Stimulated activated CD8-positive, alpha-beta memory T cell treated with anti-CD3 and anti-CD28 coated beads, Interleukin-12 subunit alpha, Interleukin-12 subunit beta, amount 100 ng/mL, for 4 hours (primary cell): ENCODE measurements around the gene SMCO2.

Experiments
- DNase-seq: peaks from one replicate; pipeline ENCODE4 v3.0.0-alpha.2; 2020; ENCODE audit warnings: low read depth

The SMCO2 gene

DNA sequence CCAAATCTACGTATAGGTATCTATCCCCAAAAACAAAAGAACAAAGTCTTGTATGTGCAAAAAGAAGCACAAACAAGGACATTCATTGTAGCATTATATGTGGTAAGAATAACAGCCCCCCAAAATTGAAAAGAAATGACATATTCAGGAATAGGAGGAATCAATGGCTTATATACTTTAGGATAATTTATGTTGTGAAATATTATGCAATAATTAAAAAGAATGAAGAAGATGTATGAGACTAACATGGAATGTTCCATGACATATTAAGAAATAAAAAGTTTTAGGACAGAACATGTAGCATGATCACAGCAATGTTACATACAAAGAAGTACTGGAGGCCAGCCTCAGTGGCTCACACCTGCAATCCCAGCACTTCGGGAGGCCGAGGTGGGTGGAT, 9.1 kb downstream of the SMCO2 start:
- no peak for DNase-seq

DNA sequence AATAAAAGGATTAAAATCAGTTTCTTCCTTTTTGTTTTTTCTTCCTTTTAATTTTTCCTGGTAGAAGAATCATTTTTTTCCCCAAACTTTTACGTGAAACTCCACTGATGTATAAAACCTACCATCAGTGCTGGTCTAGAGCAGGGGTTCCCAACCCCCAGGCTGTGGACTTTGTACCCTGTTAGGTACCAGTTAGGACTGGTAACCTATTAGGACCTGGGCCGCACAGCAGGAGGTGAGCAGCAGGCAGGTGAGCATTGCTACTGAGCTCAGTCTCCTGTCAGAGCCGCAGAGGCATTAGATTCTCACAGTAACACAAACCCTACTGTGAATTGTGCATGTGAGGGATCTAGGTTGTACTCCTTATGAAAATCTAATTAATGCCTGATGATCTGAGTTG, 10.1 kb downstream of the SMCO2 start:
- no peak for DNase-seq

GRCh38 chr12:27460471-27460978, 14.0 kb downstream of the SMCO2 start:
- DNase-seq = no peak

- no peak for DNase-seq
Measured at GRCh38 chr12:27462151-27462694, 15.7 kb downstream of the SMCO2 start.

DNA sequence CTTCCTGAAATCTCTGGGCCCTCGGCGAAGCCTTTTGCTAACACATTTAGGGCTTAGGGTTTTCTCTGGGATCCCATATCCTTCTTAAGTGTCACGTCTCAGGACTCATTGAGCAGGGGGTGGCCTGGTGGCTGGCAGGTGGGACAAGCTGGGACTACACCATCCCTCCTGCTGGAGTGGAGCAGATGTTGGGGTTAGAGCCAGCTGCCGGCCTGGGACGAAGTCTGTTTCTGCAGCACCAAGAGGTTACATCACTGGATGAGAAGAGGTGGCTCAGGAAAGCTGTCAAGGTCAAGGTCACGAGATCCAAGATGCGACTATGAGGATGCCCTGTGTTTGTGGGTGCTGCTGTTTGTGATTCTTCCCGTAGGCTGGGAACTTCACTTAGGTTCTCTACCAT, 16.3 kb downstream of the SMCO2 start:
- no peak for DNase-seq

DNA sequence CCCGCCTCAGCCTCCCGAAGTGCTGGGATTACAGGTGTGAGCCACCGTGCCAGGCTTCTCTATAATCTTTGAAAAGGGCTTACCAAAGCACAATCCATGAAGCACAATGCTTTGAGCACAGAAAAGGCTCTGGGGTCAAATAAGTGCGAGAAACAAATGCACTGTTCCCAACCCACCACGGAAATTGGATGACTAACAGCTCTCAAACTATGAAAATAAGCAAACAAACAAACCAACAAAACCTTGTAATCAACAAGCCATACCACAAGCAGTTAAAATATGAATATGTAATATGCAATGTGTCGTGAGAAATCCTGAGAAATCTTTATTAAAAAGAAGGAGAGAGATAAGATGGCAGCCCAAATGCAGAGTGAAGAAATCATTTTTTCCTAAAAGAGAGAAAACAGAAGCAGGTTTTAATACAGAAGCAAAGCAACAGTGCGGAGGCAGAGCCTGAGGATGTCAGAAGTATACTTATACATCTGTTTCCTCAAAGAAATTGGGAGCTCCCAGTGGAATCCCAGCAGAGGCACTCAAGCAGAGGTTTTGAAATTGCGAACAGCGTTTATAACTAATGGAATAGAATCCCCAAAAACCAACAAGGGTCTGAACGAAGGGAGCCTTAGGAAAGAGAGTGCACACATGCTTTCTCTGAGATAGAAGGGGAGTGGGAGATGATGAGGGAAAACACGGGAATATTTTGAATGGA, 17.1 kb downstream of the SMCO2 start:
- no peak for DNase-seq

- DNase-seq = no peak
Measured at GRCh38 chr12:27464220-27464554, 17.7 kb downstream of the SMCO2 start.

DNA sequence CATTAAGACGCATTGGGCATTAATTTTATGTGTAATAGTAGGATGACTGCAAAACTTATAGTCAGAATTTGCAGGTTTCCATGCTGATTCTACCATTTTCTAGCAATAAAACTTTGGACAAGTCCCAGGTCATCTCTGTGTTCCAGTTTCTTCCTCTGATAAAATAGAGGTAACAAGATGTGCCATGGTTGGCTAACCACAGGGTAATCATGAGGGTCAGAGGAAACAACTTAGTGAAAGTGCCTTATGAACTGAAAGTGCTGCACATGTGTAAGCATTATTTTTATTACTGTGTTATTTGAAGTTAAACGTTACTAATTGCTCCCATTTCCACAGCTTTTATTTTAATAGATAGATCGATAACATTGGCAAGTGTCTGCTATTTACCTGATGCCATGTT, 21.1 kb downstream of the SMCO2 start:
- DNase-seq = no peak

- DNase-seq = no peak
Measured at GRCh38 chr12:27468241-27468640, 21.7 kb downstream of the SMCO2 start.

GRCh38 chr12:27469176-27469736, 22.7 kb downstream of the SMCO2 start:
- no peak for DNase-seq

- no peak for DNase-seq
Measured at GRCh38 chr12:27472604-27473003, 26.1 kb downstream of the SMCO2 start.

DNA sequence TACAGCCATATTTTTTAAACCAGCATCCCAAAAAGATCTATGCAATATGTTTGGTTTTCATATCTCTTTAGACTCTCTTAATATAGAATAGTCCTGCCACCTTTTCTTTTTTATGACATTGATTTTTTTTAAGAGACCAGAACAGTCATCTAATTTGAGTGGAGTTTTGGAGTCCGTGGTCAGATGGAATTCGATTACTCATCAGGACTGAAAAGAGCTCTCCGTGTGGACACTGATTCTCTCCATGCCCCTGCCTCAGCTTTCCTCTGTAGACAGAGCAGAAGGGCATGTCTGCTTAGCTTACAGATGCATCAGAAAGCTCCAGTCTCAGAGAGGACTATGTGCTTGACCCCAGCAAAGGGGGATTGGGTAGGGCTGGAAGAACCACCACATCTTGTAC, 27.8 kb downstream of the SMCO2 start:
- no peak for DNase-seq

- no peak for DNase-seq
Measured at GRCh38 chr12:27477049-27477448, 30.5 kb downstream of the SMCO2 start.

- DNase-seq = no peak
Measured at GRCh38 chr12:27478949-27479348, 32.4 kb downstream of the SMCO2 start.

GRCh38 chr12:27480016-27480415, 33.5 kb downstream of the SMCO2 start:
- DNase-seq = no peak

- DNase-seq = no peak
Measured at GRCh38 chr12:27486961-27487360, 40.4 kb downstream of the SMCO2 start.

DNA sequence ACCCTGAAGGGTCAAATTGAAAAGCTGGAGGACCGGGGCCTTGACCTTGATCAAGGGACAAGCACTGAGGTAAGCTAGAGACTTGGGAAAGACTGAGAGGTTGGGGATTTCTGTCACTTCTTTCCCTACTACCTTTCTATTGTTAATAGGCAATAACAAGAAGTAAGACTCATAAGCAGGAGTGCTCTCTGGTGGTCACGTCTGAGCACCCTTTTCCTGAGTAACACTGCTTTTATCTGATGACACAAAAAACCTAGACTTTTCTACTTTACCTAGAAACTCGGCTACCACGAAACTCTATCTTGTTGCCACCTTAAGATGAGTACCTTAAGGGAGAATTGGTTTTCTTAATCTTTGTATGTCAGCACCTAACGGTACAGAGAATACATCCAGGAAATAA, 41.9 kb downstream of the SMCO2 start:
- no peak for DNase-seq

DNA sequence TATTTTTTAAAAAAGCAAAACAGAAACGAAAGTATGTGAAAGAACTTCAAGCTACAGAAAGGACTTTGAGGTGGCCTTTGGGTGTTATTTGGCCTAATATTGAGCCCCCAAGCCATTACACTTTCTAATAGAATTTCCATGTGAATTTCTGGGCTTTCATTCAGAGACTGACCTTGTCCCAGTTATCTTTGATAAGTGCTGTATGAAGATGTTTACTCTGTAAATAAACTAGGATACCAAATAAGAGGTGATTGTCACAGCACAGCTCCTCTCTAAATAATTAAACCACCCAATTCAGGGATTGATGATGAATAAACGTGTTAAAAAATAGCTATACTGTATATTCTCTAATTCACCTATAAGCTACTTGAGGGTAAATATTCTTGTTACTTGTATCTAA, 44.7 kb downstream of the SMCO2 start:
- no peak for DNase-seq

DNA sequence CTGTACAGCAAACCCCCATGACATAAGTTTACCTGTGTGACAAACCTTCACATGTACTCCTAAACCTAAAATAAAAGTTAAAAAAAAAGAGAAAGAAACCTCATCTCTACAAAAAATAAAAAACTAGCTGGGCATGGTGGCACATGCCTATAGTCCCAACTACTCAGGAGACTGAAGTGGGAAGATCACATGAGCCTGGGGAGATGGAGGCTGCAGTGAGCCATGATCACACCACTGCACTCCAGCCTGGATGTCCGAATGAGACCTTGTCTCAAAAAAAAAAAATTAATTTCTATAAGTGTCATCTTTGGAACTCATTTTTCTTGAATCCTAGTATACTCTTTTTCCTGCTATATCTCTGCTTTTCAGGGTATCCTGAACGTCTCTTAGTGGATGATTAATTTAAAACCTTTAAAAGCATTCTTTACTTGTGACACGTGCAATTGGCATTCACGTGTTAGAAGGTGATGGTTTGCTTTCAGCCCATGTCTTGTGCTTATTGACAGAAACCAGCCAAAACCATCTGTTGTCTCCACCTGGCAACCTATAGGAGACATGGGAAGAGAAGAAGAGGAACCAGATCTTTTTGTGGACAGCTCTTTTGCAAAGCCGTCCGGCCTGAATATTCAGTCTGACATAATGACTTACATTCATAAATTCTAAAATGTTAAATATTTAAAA, 46.9 kb downstream of the SMCO2 start:
- DNase-seq = no peak

GRCh38 chr12:27497446-27497845, 50.9 kb downstream of the SMCO2 start:
- no peak for DNase-seq

GRCh38 chr12:27498149-27498548, 51.6 kb downstream of the SMCO2 start:
- no peak for DNase-seq

DNA sequence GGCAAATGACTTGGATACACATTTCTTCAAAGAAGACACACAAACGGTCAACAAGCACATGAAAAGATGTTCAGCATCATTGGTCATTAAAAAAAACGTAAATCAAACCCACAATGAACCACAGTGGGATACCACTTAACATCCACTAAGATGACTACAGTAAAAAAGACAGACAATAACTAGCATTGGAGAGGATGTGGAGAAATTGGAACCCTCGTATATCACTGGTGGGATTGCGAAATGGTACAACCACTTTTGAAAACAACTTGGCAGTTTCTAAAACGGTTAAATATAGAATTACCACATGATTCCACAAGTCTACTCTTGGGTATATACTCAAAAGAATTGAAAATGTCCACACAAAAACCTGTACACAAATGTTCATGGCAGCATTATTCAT, 52.2 kb downstream of the SMCO2 start:
- no peak for DNase-seq

GRCh38 chr12:27499377-27499776, 52.8 kb downstream of the SMCO2 start:
- DNase-seq = no peak
